ENCODE measurements around the gene KCNG1. TPM values are rescaled to one million over a fixed set of nuclear protein-coding genes. Genes with fewer than 3 reads are reported as not detected.

KCNG1 gene
- total and polyA plus RNA-seq, 2 donors from 2014 or later, result 0.35 to 0.58 TPM

GRCh38 chr20:51022227-51022802 lies 592 bp downstream of the KCNG1 start:
- FAIRE-seq (no peak), DNase-seq (peak in 2 of 5 donors; percentile 31 to 72)
- H3K27ac ChIP-seq (ENCODE audit: low read depth in 2 of 2, low read length in 2 of 2), result no peak overlapping the region
- no peaks in the 10 kb centered on the region for H3K36me3 ChIP-seq (ENCODE audit: control insufficient read depth in 2 of 3, insufficient read depth in 3 of 3, low read length in 3 of 3)
- H3K9ac ChIP-seq (ENCODE audit: low read length in 3 of 3), result no peak overlapping the region
- TF ChIP-seq CTCF (IDR thresholded peaks at IDR 0.05; ENCODE audit: borderline replicate concordance, extremely low read depth, insufficient read depth), result no peak
- no peak overlapping the region for H3K4me3 ChIP-seq (ENCODE audit: low read length in 3 of 3)
- H3K9me3 ChIP-seq (ENCODE audit: control insufficient read depth in 2 of 3, insufficient read depth in 1 of 3, low read length in 3 of 3), result no peaks in the 10 kb centered on the region
- no peaks in the 10 kb centered on the region for H3K27me3 ChIP-seq (ENCODE audit: control insufficient read depth, insufficient read depth, low read length)
- no peaks in the 10 kb centered on the region for H3K4me1 ChIP-seq (ENCODE audit: control insufficient read depth in 2 of 3, insufficient read depth in 2 of 3, low read depth in 1 of 3, low read length in 3 of 3)
- intact Hi-C loops (cut with DNase I), result no loop called here

- TF ChIP-seq CTCF (IDR thresholded peaks at IDR 0.05; ENCODE audit: borderline replicate concordance, extremely low read depth, insufficient read depth), result no peak
- intact Hi-C loops (cut with DNase I), result no loop called here
- H3K9ac ChIP-seq (ENCODE audit: low read length in 3 of 3), result no peak overlapping the region
- no peaks in the 10 kb centered on the region for H3K36me3 ChIP-seq (ENCODE audit: control insufficient read depth in 2 of 3, insufficient read depth in 3 of 3, low read length in 3 of 3)
- FAIRE-seq (no peak), DNase-seq (peak in 1 of 5 donors; percentile 19)
- no peak overlapping the region for H3K27ac ChIP-seq (ENCODE audit: low read depth in 2 of 2, low read length in 2 of 2)
- H3K9me3 ChIP-seq (ENCODE audit: control insufficient read depth in 2 of 3, insufficient read depth in 1 of 3, low read length in 3 of 3), result no peaks in the 10 kb centered on the region
- no peaks in the 10 kb centered on the region for H3K4me1 ChIP-seq (ENCODE audit: control insufficient read depth in 2 of 3, insufficient read depth in 2 of 3, low read depth in 1 of 3, low read length in 3 of 3)
- H3K4me3 ChIP-seq (ENCODE audit: low read length in 3 of 3), result no peak overlapping the region
- H3K27me3 ChIP-seq (ENCODE audit: control insufficient read depth, insufficient read depth, low read length), result no peaks in the 10 kb centered on the region
These were observed 1.6 kb downstream of the KCNG1 start for GRCh38 chr20:51021067-51022025.

GRCh38 chr20:51020657-51021056 lies 2.2 kb downstream of the KCNG1 start:
- no peaks in the 10 kb centered on the region for H3K4me1 ChIP-seq (ENCODE audit: control insufficient read depth in 2 of 3, insufficient read depth in 2 of 3, low read depth in 1 of 3, low read length in 3 of 3)
- intact Hi-C loops (cut with DNase I), result no loop called here
- H3K36me3 ChIP-seq (ENCODE audit: control insufficient read depth in 2 of 3, insufficient read depth in 3 of 3, low read length in 3 of 3), result no peaks in the 10 kb centered on the region
- DNase-seq (no peak), FAIRE-seq (no peak)
- TF ChIP-seq CTCF (IDR thresholded peaks at IDR 0.05; ENCODE audit: borderline replicate concordance, extremely low read depth, insufficient read depth), result no peak
- H3K27me3 ChIP-seq (ENCODE audit: control insufficient read depth, insufficient read depth, low read length), result no peaks in the 10 kb centered on the region
- no peaks in the 10 kb centered on the region for H3K9me3 ChIP-seq (ENCODE audit: control insufficient read depth in 2 of 3, insufficient read depth in 1 of 3, low read length in 3 of 3)
- H3K4me3 ChIP-seq (ENCODE audit: low read length in 3 of 3), result no peak overlapping the region
- no peak overlapping the region for H3K27ac ChIP-seq (ENCODE audit: low read depth in 2 of 2, low read length in 2 of 2)
- H3K9ac ChIP-seq (ENCODE audit: low read length in 3 of 3), result no peak overlapping the region
